ENCODE results near the gene CBX6.

The CBX6 gene

GRCh38 chr22:38840129-38840528 is 31.9 kb downstream of the CBX6 start:
- DNase-seq (ENCODE audit: low spot score), result no peak

- no peak for DNase-seq (ENCODE audit: low spot score)
Observed at GRCh38 chr22:38839686-38840085, 32.3 kb downstream of the CBX6 start.

- no peak for DNase-seq (ENCODE audit: low spot score)
Observed at GRCh38 chr22:38837414-38837928, 34.5 kb downstream of the CBX6 start.

GRCh38 chr22:38835888-38836301 is 36.1 kb downstream of the CBX6 start:
- DNase-seq (ENCODE audit: low spot score), result peak; percentile 54

GRCh38 chr22:38834991-38835390 is 37.0 kb downstream of the CBX6 start:
- no peak for DNase-seq (ENCODE audit: low spot score)

- DNase-seq (ENCODE audit: low spot score), result no peak
Observed at GRCh38 chr22:38834215-38834953, 37.6 kb downstream of the CBX6 start.

- DNase-seq (ENCODE audit: low spot score), result no peak
Observed at GRCh38 chr22:38833061-38833460, 39.0 kb downstream of the CBX6 start.

- DNase-seq (ENCODE audit: low spot score), result no peak
Observed at GRCh38 chr22:38832005-38832978, 39.7 kb downstream of the CBX6 start.

- DNase-seq (ENCODE audit: low spot score), result no peak
Observed at GRCh38 chr22:38831166-38831945, 40.7 kb downstream of the CBX6 start.

GRCh38 chr22:38830845-38831108 is 41.2 kb downstream of the CBX6 start:
- DNase-seq (ENCODE audit: low spot score), result no peak

- no peak for DNase-seq (ENCODE audit: low spot score)
Observed at GRCh38 chr22:38830026-38830844, 41.8 kb downstream of the CBX6 start.

GRCh38 chr22:38829485-38829884 is 42.5 kb downstream of the CBX6 start:
- DNase-seq (ENCODE audit: low spot score), result no peak

- no peak for DNase-seq (ENCODE audit: low spot score)
Observed at GRCh38 chr22:38828616-38829205, 43.3 kb downstream of the CBX6 start.

GRCh38 chr22:38828191-38828590 is 43.8 kb downstream of the CBX6 start:
- DNase-seq (ENCODE audit: low spot score), result no peak

GRCh38 chr22:38827510-38827909 is 44.5 kb downstream of the CBX6 start:
- DNase-seq (ENCODE audit: low spot score), result no peak

- DNase-seq (ENCODE audit: low spot score), result no peak
Observed at GRCh38 chr22:38826801-38827200, 45.2 kb downstream of the CBX6 start.

- no peak for DNase-seq (ENCODE audit: low spot score)
Observed at GRCh38 chr22:38826386-38826785, 45.6 kb downstream of the CBX6 start.

GRCh38 chr22:38824585-38824984 is 47.4 kb downstream of the CBX6 start:
- DNase-seq (ENCODE audit: low spot score), result peak; percentile 48

GRCh38 chr22:38823637-38824036 is 48.4 kb downstream of the CBX6 start:
- DNase-seq (ENCODE audit: low spot score), result no peak

GRCh38 chr22:38823076-38823475 is 48.9 kb downstream of the CBX6 start:
- no peak for DNase-seq (ENCODE audit: low spot score)

GRCh38 chr22:38820020-38820419 is 52.0 kb downstream of the CBX6 start:
- no peak for DNase-seq (ENCODE audit: low spot score)

Measured in LoVo (cell line).